Measurements from ENCODE around the gene MARCHF3.

DNA sequence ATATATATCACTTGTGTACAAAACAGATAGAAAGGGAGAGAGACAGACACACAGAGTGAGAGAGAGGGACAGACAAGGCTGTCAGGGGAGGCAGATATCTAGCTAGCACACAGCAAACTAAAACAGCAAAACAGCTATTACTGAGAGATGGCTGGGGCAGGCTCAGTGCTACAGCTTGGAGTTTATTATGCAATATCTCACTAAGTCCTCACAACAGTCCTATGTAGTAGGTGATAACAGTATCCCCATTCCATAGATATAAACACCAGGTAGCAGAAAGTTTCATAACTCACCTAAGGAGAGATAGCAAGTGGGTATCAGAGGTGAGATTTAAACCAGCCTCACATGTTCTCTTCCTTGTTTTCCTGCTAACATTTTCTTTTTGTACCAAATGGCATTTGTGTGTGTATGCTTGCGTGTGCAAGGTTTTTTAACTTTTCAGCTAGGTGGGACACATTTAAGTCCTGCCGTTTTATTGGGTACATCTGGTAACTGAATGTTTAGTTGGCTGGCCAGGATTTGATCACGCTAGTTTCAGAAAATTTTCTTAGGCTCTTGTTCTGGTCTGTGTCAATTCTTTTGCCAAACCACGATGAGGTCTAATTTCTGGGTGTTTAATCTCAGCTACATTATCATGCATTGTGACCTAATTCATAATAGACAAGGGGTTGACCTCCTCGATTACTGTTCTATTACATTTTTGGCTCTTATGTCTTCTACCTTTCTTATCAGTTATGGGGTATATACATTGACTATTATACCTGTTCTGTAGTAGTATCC is 148.3 kb downstream of the MARCHF3 start:
- TF ChIP-seq POLR2A (IDR thresholded peaks at IDR 0.05; ENCODE audit: low read length) (no peak), GATA1 (IDR thresholded peaks at IDR 0.05; ENCODE audit: low read depth, low read length) (no peak)

All from erythroblast (primary cell).